Measurements from ENCODE around the gene TBC1D21. TPM values are rescaled to one million over a fixed set of nuclear protein-coding genes. Genes with fewer than 3 reads are reported as not detected.

TBC1D21 gene
- total and polyA plus RNA-seq, 2 of the 8 experiments (the other 6 are each of a cell fraction or from before 2014, with no cell fraction given), result not detected

- no peaks in the 10 kb centered on the region for H3K23me2 ChIP-seq (ENCODE audit: low read depth, low read length)
- H2AFZ ChIP-seq (ENCODE audit: low read length), result no peak overlapping the region
- H3K9ac ChIP-seq (replicated peaks in 1 of 4; ENCODE audit: extremely low read depth in 1 of 4, low read depth in 3 of 4, low read length in 3 of 4), result no peak overlapping the region; a peak in 1 of 7 replicates
- H3K27ac ChIP-seq (ENCODE audit: low read depth, low read length), result no peak overlapping the region
- H3K36me3 ChIP-seq (ENCODE audit: control insufficient read depth in 2 of 4, insufficient read depth in 4 of 4, low read length in 3 of 4), result no peaks in the 10 kb centered on the region
- no peak overlapping the region for H2AK5ac ChIP-seq (ENCODE audit: low read depth, low read length)
- no peak overlapping the region for H4K5ac ChIP-seq (ENCODE audit: insufficient read length, low read depth, low read length)
- no peak overlapping the region for H2BK5ac ChIP-seq (ENCODE audit: low read depth, low read length)
- no peaks in the 10 kb centered on the region for H3K9me3 ChIP-seq (ENCODE audit: insufficient read depth in 2 of 2, low read depth in 1 of 2, low read length in 1 of 2)
- WGBS, 2 experiments (ENCODE audit: extremely low coverage in 1 of 2, insufficient coverage in 1 of 2, insufficient read length in 1 of 2, insufficient replicate concordance in 2 of 2, low coverage in 1 of 2, low lambda C conversion rate in 2 of 2, missing lambda C conversion rate in 1 of 2), result 83% methylated on average over 12 of the region's 12 CpGs; no CpG with 5 or more reads in 1 of the 2 experiments
- DNase-seq (ENCODE audit: low read depth in 1 of 2, low spot score in 2 of 2) (no peak), FAIRE-seq (no peak)
- no peaks in the 10 kb centered on the region for H3K79me2 ChIP-seq (ENCODE audit: control insufficient read depth in 1 of 2, insufficient read depth in 2 of 2, low read length in 2 of 2)
- H4K91ac ChIP-seq (replicated peaks; ENCODE audit: insufficient read length, low read length), result no peak overlapping the region
- H3K14ac ChIP-seq (ENCODE audit: insufficient read length), result no peak overlapping the region
- no peaks in the 10 kb centered on the region for H3K27me3 ChIP-seq (replicated peaks in 1 of 4; ENCODE audit: control insufficient read depth in 3 of 4, extremely low read depth in 1 of 4, insufficient read depth in 3 of 4, low read length in 3 of 4)
- H3K56ac ChIP-seq (replicated peaks; ENCODE audit: insufficient read length, low read depth, low read length), result no peak overlapping the region
- no peak overlapping the region for H3K4me3 ChIP-seq (ENCODE audit: extremely low read depth in 1 of 4, insufficient read depth in 2 of 4, low read depth in 3 of 4, low read length in 4 of 4)
- H2BK120ac ChIP-seq (replicated peaks; ENCODE audit: low read depth, low read length), result no peak overlapping the region
- H4K8ac ChIP-seq (ENCODE audit: extremely low read depth, insufficient read depth, low read length), result no peak overlapping the region; the same call in 1 of the 2 replicates
- ChIA-PET CTCF (ENCODE audit: partially characterized antibody) (interaction anchor here (0.8 to 1.6 kb wide), 4 partner anchors 9 to 14 kb away, joined by 3 to 5 read pairs (median 3); no protein-coding TSS in a partner anchor), POLR2A (ENCODE audit: partially characterized antibody) (no interaction called here)
- no peaks in the 10 kb centered on the region; a peak in 1 of 7 replicates for H3K4me1 ChIP-seq (replicated peaks in 1 of 4; ENCODE audit: control insufficient read depth in 3 of 4, insufficient read depth in 4 of 4, low read length in 3 of 4)
- no peak overlapping the region; the same call in 1 of the 2 replicates for H2BK12ac ChIP-seq (ENCODE audit: low read depth, low read length)
- H4K20me1 ChIP-seq (replicated peaks in 1 of 2; ENCODE audit: control insufficient read depth in 1 of 2, insufficient read depth in 2 of 2, low read length in 2 of 2), result no peaks in the 10 kb centered on the region
- H3K23ac ChIP-seq (ENCODE audit: insufficient read length), result no peak overlapping the region
- no peaks in the 10 kb centered on the region for H3K79me1 ChIP-seq (ENCODE audit: low read depth, low read length)
- no peak overlapping the region for H2BK20ac ChIP-seq (ENCODE audit: low read length)
- H3K4ac ChIP-seq (replicated peaks; ENCODE audit: insufficient read length, low read depth, low read length), result no peak overlapping the region
- H3K4me2 ChIP-seq (ENCODE audit: insufficient read depth in 1 of 2, low read depth in 2 of 2, low read length in 2 of 2), result no peak overlapping the region
- H2BK15ac ChIP-seq (ENCODE audit: low read length), result no peak overlapping the region
- H3K18ac ChIP-seq (ENCODE audit: extremely low read depth, low read length), result no peak overlapping the region; the same call in 1 of the 2 replicates
- TF ChIP-seq CHD2 (IDR thresholded peaks at IDR 0.05; ENCODE audit: low read length), result no peak
- TF ChIP-seq FOSL1 (IDR thresholded peaks at IDR 0.05; ENCODE audit: insufficient read depth, low read depth, low read length), result no peak
- TF ChIP-seq HDAC6 (IDR thresholded peaks at IDR 0.05; ENCODE audit: low read depth, low read length), result no peak
- TF ChIP-seq RBBP5 (IDR thresholded peaks at IDR 0.05; ENCODE audit: borderline replicate concordance, low read depth, low read length), result no peak
- no peak for TF ChIP-seq KDM4A (IDR thresholded peaks at IDR 0.05; ENCODE audit: low read depth, low read length, severe bottlenecking)
- no peak for TF ChIP-seq CBX8 (IDR thresholded peaks at IDR 0.05; ENCODE audit: borderline replicate concordance, low read depth, low read length)
- no peak for TF ChIP-seq POU5F1 (IDR thresholded peaks at IDR 0.05; ENCODE audit: low read depth, low read length)
- no peak for TF ChIP-seq HDAC2 (IDR thresholded peaks at IDR 0.05; ENCODE audit: borderline replicate concordance in 1 of 2, low read depth in 2 of 2, low read length in 2 of 2)
- no peak for TF ChIP-seq TCF12 (IDR thresholded peaks at IDR 0.05; ENCODE audit: low read depth, low read length)
- no peak for TF ChIP-seq CTBP2 (IDR thresholded peaks at IDR 0.05; ENCODE audit: borderline replicate concordance, insufficient read depth, insufficient read length, low read length)
- no peak for TF ChIP-seq EGR1 (IDR thresholded peaks at IDR 0.05; ENCODE audit: borderline replicate concordance, low read depth, low read length)
- TF ChIP-seq CHD1 (IDR thresholded peaks at IDR 0.05; ENCODE audit: low read depth, low read length), result no peak
- TF ChIP-seq MAFK (IDR thresholded peaks at IDR 0.05; ENCODE audit: low read depth, low read length), result no peak
Observed at GRCh38 chr15:73881579-73882320, 8.4 kb downstream of the TBC1D21 start.

Measured in H1 (cell line).